PC-9 (cell line): Measurements from ENCODE around the gene DDAH1. TPM values are rescaled to one million over a fixed set of nuclear protein-coding genes. Genes with fewer than 3 reads are reported as not detected.
"Not testable (repeated sequence)": the region's sequence is repeated elsewhere in the genome, so short reads cannot be mapped to it uniquely, and the experiment has no call there.

Experiments
- BruUV-seq: library from RNA; stranded (reverse); fragments of 400-500 nt; replicated peaks from 2 replicates; lab custom pipeline; 2021; lab: Mats Ljungman, UMichigan
- CTCF ChIA-PET: fragments of 300-600 bp; sonication (Branson Sonifier 250); formaldehyde crosslinking; loops from one replicate; lab custom pipeline; 2022; ENCODE audit warnings: antibody characterized with exemption; lab: Charles Lee
- POLR2A ChIA-PET: fragments of 300-600 bp; sonication (Branson Sonifier 250); formaldehyde crosslinking; loops from one replicate; lab custom pipeline; 2022; ENCODE audit warnings: antibody characterized with exemption; ENCODE audit not compliant: unreplicated experiment; lab: Charles Lee
- DNase-seq, 2 experiments: peaks; one replicate each; pipeline versions ENCODE4 v3.0.0 to v3.0.0-alpha.2; 2015 to 2022; ENCODE audit warnings: mixed read lengths in 1 of 2
- H2AFZ ChIP-seq: fragments of 200-600 bp; sonication (generic); 2 replicates; pipeline ENCODE4 v1.8.1; 2017; ENCODE audit warnings: antibody characterized with exemption
- H3F3A ChIP-seq: fragments of 200-600 bp; sonication (generic); 2 replicates; pipeline ENCODE4 v1.8.1; 2017; ENCODE audit warnings: antibody characterized with exemption, mild to moderate bottlenecking, low read depth; ENCODE audit not compliant: insufficient read depth
- H3K27ac ChIP-seq: fragments of 200-600 bp; sonication (generic); 2 replicates; pipeline ENCODE4 v1.6.1; 2016; ENCODE audit warnings: mixed run types
- H3K27me3 ChIP-seq: fragments of 200-600 bp; sonication (generic); 2 replicates; pipeline ENCODE4 v1.6.1; 2016; ENCODE audit warnings: low read depth, mixed run types; ENCODE audit not compliant: insufficient read depth
- H3K36me3 ChIP-seq: fragments of 200-600 bp; sonication (generic); 2 replicates; pipeline ENCODE4 v1.6.1; 2016; ENCODE audit warnings: low read depth, mixed run types
- H3K4me1 ChIP-seq: fragments of 200-600 bp; sonication (generic); replicated peaks from 2 replicates; pipeline ENCODE4 v1.6.1; 2016; ENCODE audit warnings: mixed run types; ENCODE audit not compliant: insufficient read depth
- H3K4me2 ChIP-seq: fragments of 200-600 bp; sonication (generic); 2 replicates; pipeline ENCODE4 v1.6.1; 2017; ENCODE audit warnings: mixed run types
- H3K4me3 ChIP-seq: fragments of 200-600 bp; sonication (generic); 2 replicates; pipeline ENCODE4 v1.6.1; 2016; ENCODE audit warnings: mixed run types
- H3K79me2 ChIP-seq: fragments of 200-600 bp; sonication (generic); 2 replicates; pipeline ENCODE4 v1.6.1; 2017; ENCODE audit warnings: low read depth, mixed run types
- H3K9me2 ChIP-seq: fragments of 200-600 bp; sonication (generic); 2 replicates; pipeline ENCODE4 v1.8.1; 2017; ENCODE audit warnings: mild to moderate bottlenecking; ENCODE audit not compliant: insufficient read depth
- H3K9me3 ChIP-seq: fragments of 200-600 bp; sonication (generic); 2 replicates; pipeline ENCODE4 v1.8.1; 2016; ENCODE audit warnings: low read depth; ENCODE audit not compliant: insufficient read depth
- H4K20me1 ChIP-seq: fragments of 200-600 bp; sonication (generic); 2 replicates; pipeline ENCODE4 v1.8.1; 2017; ENCODE audit not compliant: insufficient read depth
- EZH2 ChIP-seq: fragments of 200-600 bp; sonication (generic); IDR thresholded peaks from 2 replicates; pipeline ENCODE4 v1.8.0; 2017; ENCODE audit warnings: antibody characterized with exemption, low read depth
- intact Hi-C: fragments of 100-400 bp; cut with micrococcal nuclease; formaldehyde crosslinking; loops from one replicate; pipeline ENCODE4 v1.10.0; 2022; ENCODE audit not compliant: unreplicated experiment
- total RNA-seq: library from RNA; stranded (reverse); gene quantifications from 2 replicates; pipeline ENCODE4 v1.2.3, GENCODE V29; 2021
- TF ChIP-seq, protein P1 (sequence below): fragments of 200-600 bp; sonication (generic); conservative IDR thresholded peaks from 2 replicates; pipeline ENCODE4 v1.6.1; 2017; ENCODE audit warnings: mixed run types, antibody characterized with exemption, mild to moderate bottlenecking, moderate library complexity

The DDAH1 gene
- total RNA-seq, 1 experiment from 2014 or later, result 31.9 TPM

DNA sequence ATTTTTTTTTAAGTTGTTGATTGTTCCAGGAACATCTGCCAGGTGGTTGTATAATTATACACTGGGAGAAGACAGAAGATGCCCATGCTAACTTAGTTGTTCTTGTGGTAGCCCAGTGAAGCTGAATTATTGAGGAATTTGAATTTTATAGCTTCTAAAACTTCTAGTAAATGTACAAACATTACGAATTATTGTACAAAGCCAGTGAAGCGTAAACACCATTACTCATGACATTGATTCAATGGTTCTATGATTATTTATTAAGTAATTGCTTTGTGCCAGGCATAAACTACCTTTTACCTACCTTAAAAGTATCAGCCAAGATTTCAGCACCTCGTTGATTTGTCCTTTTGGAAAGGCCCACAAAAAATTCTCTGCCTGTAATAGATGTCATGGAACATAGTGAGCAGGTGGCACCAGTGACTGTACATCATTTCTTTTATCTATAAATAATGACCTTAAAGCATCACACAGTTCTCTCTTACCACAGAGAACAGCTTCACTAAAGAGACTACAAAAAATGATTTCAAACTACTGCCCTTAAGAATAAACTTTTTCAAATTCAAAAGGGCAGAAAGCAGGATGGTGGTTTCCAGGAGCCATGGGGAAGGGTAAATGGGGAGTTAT is 113.6 kb downstream of the DDAH1 start:
- Histone ChIP-seq H3K4me2 (no peak overlapping the region), H3F3A (0 out of 2 replicates have a peak, but pooled peaks cover 5% of the 10 kb centered on the region), H3K79me2 (no peaks in the 10 kb centered on the region), H4K20me1 (no peaks in the 10 kb centered on the region), H3K36me3 (0 out of 2 replicates have a peak, but pooled peaks cover 10% of the 10 kb centered on the region), H3K9me2 (no peaks in the 10 kb centered on the region; the same call in none of the 2 replicates), H3K9me3 (no peaks in the 10 kb centered on the region), H3K4me3 (no peak overlapping the region), H3K4me1 (no peaks in the 10 kb centered on the region), H3K27ac (no peak overlapping the region), H3K27me3 (no peaks in the 10 kb centered on the region), H2AFZ (no peak overlapping the region)
- ChIA-PET POLR2A (no interaction called here), CTCF (no interaction called here)
- no peak for DNase-seq
- no TSS peak for BruUV-seq
- intact Hi-C loops, result no loop called here
- no peak for TF ChIP-seq EZH2
- TF ChIP-seq, protein P1, sequence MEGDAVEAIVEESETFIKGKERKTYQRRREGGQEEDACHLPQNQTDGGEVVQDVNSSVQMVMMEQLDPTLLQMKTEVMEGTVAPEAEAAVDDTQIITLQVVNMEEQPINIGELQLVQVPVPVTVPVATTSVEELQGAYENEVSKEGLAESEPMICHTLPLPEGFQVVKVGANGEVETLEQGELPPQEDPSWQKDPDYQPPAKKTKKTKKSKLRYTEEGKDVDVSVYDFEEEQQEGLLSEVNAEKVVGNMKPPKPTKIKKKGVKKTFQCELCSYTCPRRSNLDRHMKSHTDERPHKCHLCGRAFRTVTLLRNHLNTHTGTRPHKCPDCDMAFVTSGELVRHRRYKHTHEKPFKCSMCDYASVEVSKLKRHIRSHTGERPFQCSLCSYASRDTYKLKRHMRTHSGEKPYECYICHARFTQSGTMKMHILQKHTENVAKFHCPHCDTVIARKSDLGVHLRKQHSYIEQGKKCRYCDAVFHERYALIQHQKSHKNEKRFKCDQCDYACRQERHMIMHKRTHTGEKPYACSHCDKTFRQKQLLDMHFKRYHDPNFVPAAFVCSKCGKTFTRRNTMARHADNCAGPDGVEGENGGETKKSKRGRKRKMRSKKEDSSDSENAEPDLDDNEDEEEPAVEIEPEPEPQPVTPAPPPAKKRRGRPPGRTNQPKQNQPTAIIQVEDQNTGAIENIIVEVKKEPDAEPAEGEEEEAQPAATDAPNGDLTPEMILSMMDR, result no peak

DNA sequence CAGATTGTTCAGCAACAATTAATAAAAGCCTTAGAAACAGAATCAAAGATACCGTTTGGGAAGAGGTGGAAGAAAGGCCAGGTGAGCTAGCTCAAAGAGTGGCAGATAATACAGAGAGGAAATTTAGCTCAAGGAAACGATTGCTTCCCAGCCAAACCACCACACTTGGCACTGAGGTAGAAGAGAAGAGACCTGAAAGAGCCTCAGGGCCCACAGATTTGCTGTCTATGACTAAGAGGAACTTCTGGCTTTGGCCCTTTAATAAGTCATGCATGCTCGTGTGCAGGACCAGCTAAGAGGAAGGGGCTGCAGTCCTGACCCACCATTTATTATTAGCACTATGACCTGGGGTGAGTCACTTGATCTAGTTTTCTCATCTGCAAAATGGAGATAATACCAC is 115.7 kb downstream of the DDAH1 start:
- no peaks in the 10 kb centered on the region for H3K79me2 ChIP-seq
- no TSS peak for BruUV-seq
- H3K27ac ChIP-seq, result no peak overlapping the region
- 0 out of 2 replicates have a peak, but pooled peaks cover 5% of the 10 kb centered on the region for H3K4me1 ChIP-seq
- H4K20me1 ChIP-seq, result no peaks in the 10 kb centered on the region
- no peak overlapping the region for H3K4me2 ChIP-seq
- H3K4me3 ChIP-seq, result no peak overlapping the region
- no peak overlapping the region for H2AFZ ChIP-seq
- TF ChIP-seq, protein P1, result no peak
- no peak for TF ChIP-seq EZH2
- 0 out of 2 replicates have a peak, but pooled peaks cover 10% of the 10 kb centered on the region for H3K36me3 ChIP-seq
- no peaks in the 10 kb centered on the region; the same call in none of the 2 replicates for H3K9me2 ChIP-seq
- H3K27me3 ChIP-seq, result no peaks in the 10 kb centered on the region
- DNase-seq, result no peak
- POLR2A ChIA-PET, result no interaction called here
- intact Hi-C loops, result no loop called here
- H3F3A ChIP-seq, result 0 out of 2 replicates have a peak, but pooled peaks cover 5% of the 10 kb centered on the region
- CTCF ChIA-PET, result interaction anchor here (0.5 kb wide), 2 partner anchors 23 to 64 kb away, joined by 3 read pairs; no protein-coding TSS in a partner anchor
- no peaks in the 10 kb centered on the region for H3K9me3 ChIP-seq

- H3K27ac ChIP-seq, result no peak overlapping the region
- H3K4me2 ChIP-seq, result no peak overlapping the region
- H3K79me2 ChIP-seq, result no peaks in the 10 kb centered on the region
- H3K36me3 ChIP-seq, result 0 out of 2 replicates have a peak, but pooled peaks cover 10% of the 10 kb centered on the region
- ChIA-PET POLR2A (no interaction called here), CTCF (no interaction called here)
- H3K9me2 ChIP-seq, result no peaks in the 10 kb centered on the region; the same call in 1 of the 2 replicates
- H3K4me1 ChIP-seq, result peaks cover 16% of the 10 kb centered on the region
- H3K4me3 ChIP-seq, result no peak overlapping the region
- H4K20me1 ChIP-seq, result no peaks in the 10 kb centered on the region
- no peak for DNase-seq
- no TSS peak for BruUV-seq
- no peaks in the 10 kb centered on the region for H3K27me3 ChIP-seq
- intact Hi-C loops, result no loop called here
- H2AFZ ChIP-seq, result no peak overlapping the region
- 0 out of 2 replicates have a peak, but pooled peaks cover 4% of the 10 kb centered on the region for H3F3A ChIP-seq
- TF ChIP-seq, protein P1, result no peak
- TF ChIP-seq EZH2, result no peak
- no peaks in the 10 kb centered on the region for H3K9me3 ChIP-seq
Measured at GRCh38 chr1:85347908-85348307, 117.1 kb downstream of the DDAH1 start.

DNA sequence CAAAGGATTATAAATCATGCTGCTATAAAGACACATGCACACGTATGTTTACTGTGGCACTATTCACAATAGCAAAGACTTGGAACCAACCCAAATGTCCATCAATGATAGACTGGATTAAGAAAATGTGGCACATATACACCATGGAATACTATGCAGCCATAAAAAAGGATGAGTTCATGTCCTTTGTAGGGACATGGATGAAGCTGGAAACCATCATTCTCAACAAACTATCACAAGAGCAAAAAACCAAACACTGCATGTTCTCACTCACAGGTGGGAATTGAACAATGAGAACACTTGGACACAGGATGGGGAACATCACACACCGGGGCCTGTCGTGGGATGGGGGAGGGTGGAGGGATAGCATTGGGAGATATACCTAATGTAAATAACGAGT is 117.7 kb downstream of the DDAH1 start:
- BruUV-seq, H3K9me2 ChIP-seq, H3K9me3 ChIP-seq, CTCF ChIA-PET, H3K27me3 ChIP-seq, H2AFZ ChIP-seq, intact Hi-C loops, H3K4me3 ChIP-seq, POLR2A ChIA-PET, H3F3A ChIP-seq, H3K27ac ChIP-seq, H4K20me1 ChIP-seq, H3K79me2 ChIP-seq, H3K4me2 ChIP-seq, DNase-seq: not testable (repeated sequence)
- peaks cover 16% of the 10 kb centered on the region for H3K4me1 ChIP-seq
- 0 out of 2 replicates have a peak, but pooled peaks cover 10% of the 10 kb centered on the region for H3K36me3 ChIP-seq
